Activated naive CD8-positive, alpha-beta T cell treated with anti-CD3 and anti-CD28 coated beads for 36 hours (primary cell): Measurements from ENCODE around the gene SETD7. TPM values are rescaled to one million over a fixed set of nuclear protein-coding genes. Genes with fewer than 3 reads are reported as not detected.

Experiments
- DNase-seq: peaks from one replicate; pipeline ENCODE4 v3.0.0; 2021
- H3K27ac Mint-ChIP-seq: one replicate; pipeline ENCODE4 v1.8.0; 2022; ENCODE audit warnings: mild to moderate bottlenecking, moderate library complexity, mixed read lengths
- H3K27me3 Mint-ChIP-seq: one replicate; pipeline ENCODE4 v1.8.0; 2022; ENCODE audit warnings: mild to moderate bottlenecking, mixed read lengths
- H3K36me3 Mint-ChIP-seq: one replicate; pipeline ENCODE4 v1.8.0; 2021; ENCODE audit warnings: mild to moderate bottlenecking, mixed read lengths
- H3K4me1 Mint-ChIP-seq: one replicate; pipeline ENCODE4 v1.8.0; 2021; ENCODE audit warnings: mixed read lengths
- H3K4me3 Mint-ChIP-seq: one replicate; pipeline ENCODE4 v1.8.0; 2022; ENCODE audit warnings: mild to moderate bottlenecking, moderate library complexity, mixed read lengths
- H3K9me3 Mint-ChIP-seq: one replicate; pipeline ENCODE4 v1.8.0; 2022; ENCODE audit warnings: mixed read lengths
- total RNA-seq, 2 experiments: library from RNA; stranded (reverse); gene quantifications; one replicate each; pipeline ENCODE4 v1.2.3, GENCODE V29; 2021

SETD7 gene
- total RNA-seq, 2 experiments from 2014 or later: 12.2 to 14.1 TPM

GRCh38 chr4:139585473-139585872 is 29.5 kb upstream of the SETD7 start:
- Mint-ChIP-seq H3K27ac (no peak overlapping the region), H3K36me3 (no peaks in the 10 kb centered on the region), H3K9me3 (peaks cover 3% of the 10 kb centered on the region), H3K27me3 (peaks cover 3% of the 10 kb centered on the region), H3K4me3 (no peak overlapping the region), H3K4me1 (no peaks in the 10 kb centered on the region)
- no peak for DNase-seq

GRCh38 chr4:139584784-139585183 is 28.8 kb upstream of the SETD7 start:
- peaks cover 3% of the 10 kb centered on the region for H3K27me3 Mint-ChIP-seq
- no peak overlapping the region for H3K27ac Mint-ChIP-seq
- H3K4me1 Mint-ChIP-seq: no peaks in the 10 kb centered on the region
- H3K9me3 Mint-ChIP-seq: peaks cover 3% of the 10 kb centered on the region
- H3K36me3 Mint-ChIP-seq: no peaks in the 10 kb centered on the region
- DNase-seq: no peak
- H3K4me3 Mint-ChIP-seq: no peak overlapping the region

GRCh38 chr4:139584013-139584412 is 28.0 kb upstream of the SETD7 start:
- Mint-ChIP-seq H3K4me1 (no peaks in the 10 kb centered on the region), H3K27me3 (peaks cover 3% of the 10 kb centered on the region), H3K27ac (no peak overlapping the region), H3K9me3 (peaks cover 3% of the 10 kb centered on the region), H3K36me3 (no peaks in the 10 kb centered on the region), H3K4me3 (no peak overlapping the region)
- no peak for DNase-seq

GRCh38 chr4:139582044-139582443 is 26.0 kb upstream of the SETD7 start:
- Mint-ChIP-seq H3K27me3 (peaks cover 3% of the 10 kb centered on the region), H3K4me1 (no peaks in the 10 kb centered on the region), H3K4me3 (no peak overlapping the region), H3K36me3 (no peaks in the 10 kb centered on the region), H3K27ac (no peak overlapping the region), H3K9me3 (no peaks in the 10 kb centered on the region)
- no peak for DNase-seq

- no peaks in the 10 kb centered on the region for H3K36me3 Mint-ChIP-seq
- DNase-seq: no peak
- H3K27me3 Mint-ChIP-seq: peaks cover 3% of the 10 kb centered on the region
- no peaks in the 10 kb centered on the region for H3K4me1 Mint-ChIP-seq
- no peak overlapping the region for H3K27ac Mint-ChIP-seq
- H3K4me3 Mint-ChIP-seq: no peak overlapping the region
- no peaks in the 10 kb centered on the region for H3K9me3 Mint-ChIP-seq
Observed at GRCh38 chr4:139581096-139581495, 25.1 kb upstream of the SETD7 start.

GRCh38 chr4:139576219-139576618 is 20.2 kb upstream of the SETD7 start:
- Mint-ChIP-seq H3K4me1 (no peaks in the 10 kb centered on the region), H3K36me3 (no peaks in the 10 kb centered on the region), H3K27me3 (peaks cover 8% of the 10 kb centered on the region), H3K27ac (no peak overlapping the region), H3K9me3 (peaks cover 2% of the 10 kb centered on the region), H3K4me3 (no peak overlapping the region)
- DNase-seq: no peak

GRCh38 chr4:139575072-139575471 is 19.1 kb upstream of the SETD7 start:
- Mint-ChIP-seq H3K27me3 (peaks cover 5% of the 10 kb centered on the region), H3K36me3 (no peaks in the 10 kb centered on the region), H3K27ac (no peak overlapping the region), H3K9me3 (peaks cover 2% of the 10 kb centered on the region), H3K4me3 (no peak overlapping the region), H3K4me1 (no peaks in the 10 kb centered on the region)
- no peak for DNase-seq

GRCh38 chr4:139574641-139575040 is 18.6 kb upstream of the SETD7 start:
- Mint-ChIP-seq H3K4me3 (no peak overlapping the region), H3K9me3 (peaks cover 2% of the 10 kb centered on the region), H3K36me3 (no peaks in the 10 kb centered on the region), H3K27ac (no peak overlapping the region), H3K27me3 (peaks cover 5% of the 10 kb centered on the region), H3K4me1 (no peaks in the 10 kb centered on the region)
- no peak for DNase-seq

- Mint-ChIP-seq H3K9me3 (peaks cover 2% of the 10 kb centered on the region), H3K27ac (no peak overlapping the region), H3K36me3 (no peaks in the 10 kb centered on the region), H3K27me3 (no peaks in the 10 kb centered on the region), H3K4me3 (no peak overlapping the region), H3K4me1 (no peaks in the 10 kb centered on the region)
- DNase-seq: no peak
Observed at GRCh38 chr4:139568206-139568955, 12.4 kb upstream of the SETD7 start.

- no peak overlapping the region for H3K27ac Mint-ChIP-seq
- H3K9me3 Mint-ChIP-seq: no peaks in the 10 kb centered on the region
- H3K4me1 Mint-ChIP-seq: no peaks in the 10 kb centered on the region
- no peak overlapping the region for H3K4me3 Mint-ChIP-seq
- no peak for DNase-seq
- H3K27me3 Mint-ChIP-seq: no peaks in the 10 kb centered on the region
- no peaks in the 10 kb centered on the region for H3K36me3 Mint-ChIP-seq
Observed at GRCh38 chr4:139567159-139567870, 11.3 kb upstream of the SETD7 start.

GRCh38 chr4:139564502-139564901 is 8.5 kb upstream of the SETD7 start:
- Mint-ChIP-seq H3K27me3 (no peaks in the 10 kb centered on the region), H3K36me3 (no peaks in the 10 kb centered on the region), H3K27ac (no peak overlapping the region), H3K9me3 (no peaks in the 10 kb centered on the region), H3K4me3 (no peak overlapping the region), H3K4me1 (peaks cover 13% of the 10 kb centered on the region)
- DNase-seq: no peak

GRCh38 chr4:139563515-139563914 is 7.5 kb upstream of the SETD7 start:
- H3K27me3 Mint-ChIP-seq: peaks cover 6% of the 10 kb centered on the region

GRCh38 chr4:139562839-139563238 is 6.8 kb upstream of the SETD7 start:
- DNase-seq: no peak
- Mint-ChIP-seq H3K4me3 (no peak overlapping the region), H3K4me1 (peaks cover 22% of the 10 kb centered on the region), H3K36me3 (no peaks in the 10 kb centered on the region), H3K27ac (no peak overlapping the region), H3K9me3 (no peaks in the 10 kb centered on the region), H3K27me3 (peaks cover 6% of the 10 kb centered on the region)

More at GRCh38 chr4:139563515-139563914, 7.5 kb upstream of the SETD7 start:
- Mint-ChIP-seq H3K9me3 (no peaks in the 10 kb centered on the region), H3K36me3 (no peaks in the 10 kb centered on the region), H3K27ac (no peak overlapping the region), H3K4me3 (no peak overlapping the region), H3K4me1 (peaks cover 15% of the 10 kb centered on the region)
- no peak for DNase-seq

- no peak overlapping the region for H3K27ac Mint-ChIP-seq
- no peak overlapping the region for H3K4me3 Mint-ChIP-seq
- H3K4me1 Mint-ChIP-seq: peaks cover 28% of the 10 kb centered on the region
- DNase-seq: no peak
- H3K9me3 Mint-ChIP-seq: no peaks in the 10 kb centered on the region
- no peaks in the 10 kb centered on the region for H3K36me3 Mint-ChIP-seq
- peaks cover 9% of the 10 kb centered on the region for H3K27me3 Mint-ChIP-seq
Observed at GRCh38 chr4:139562067-139562684, 6.2 kb upstream of the SETD7 start.

- no peak overlapping the region for H3K4me3 Mint-ChIP-seq
- H3K36me3 Mint-ChIP-seq: no peaks in the 10 kb centered on the region
- H3K27ac Mint-ChIP-seq: peak overlapping the region; percentile 46
- peaks cover 15% of the 10 kb centered on the region for H3K27me3 Mint-ChIP-seq
- H3K9me3 Mint-ChIP-seq: no peaks in the 10 kb centered on the region
- no peak for DNase-seq
- H3K4me1 Mint-ChIP-seq: peaks cover 33% of the 10 kb centered on the region
Observed at GRCh38 chr4:139560406-139561104, 4.5 kb upstream of the SETD7 start.
